ENCODE measurements around the gene MMP7.

DNA sequence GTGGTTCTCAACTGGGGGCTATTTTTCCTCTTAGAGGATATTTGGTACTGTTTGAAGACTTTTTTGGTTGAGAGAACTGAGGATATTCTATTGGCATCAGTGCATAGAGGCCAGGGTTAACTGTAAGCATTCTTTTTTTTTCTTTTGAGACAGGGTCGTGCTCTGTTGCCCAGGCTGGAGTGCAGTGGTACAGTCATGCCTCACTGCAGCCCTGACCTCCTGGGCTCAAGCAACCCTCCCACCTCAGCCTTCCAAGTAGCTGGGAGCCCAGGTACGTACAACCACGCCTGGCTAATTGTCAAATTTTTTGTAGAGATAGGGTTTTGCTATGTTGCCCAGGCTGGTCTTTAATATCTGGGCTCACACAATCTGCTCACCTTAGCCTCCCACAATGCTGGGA is 12.9 kb downstream of the MMP7 start:
- TF ChIP-seq, protein P1, sequence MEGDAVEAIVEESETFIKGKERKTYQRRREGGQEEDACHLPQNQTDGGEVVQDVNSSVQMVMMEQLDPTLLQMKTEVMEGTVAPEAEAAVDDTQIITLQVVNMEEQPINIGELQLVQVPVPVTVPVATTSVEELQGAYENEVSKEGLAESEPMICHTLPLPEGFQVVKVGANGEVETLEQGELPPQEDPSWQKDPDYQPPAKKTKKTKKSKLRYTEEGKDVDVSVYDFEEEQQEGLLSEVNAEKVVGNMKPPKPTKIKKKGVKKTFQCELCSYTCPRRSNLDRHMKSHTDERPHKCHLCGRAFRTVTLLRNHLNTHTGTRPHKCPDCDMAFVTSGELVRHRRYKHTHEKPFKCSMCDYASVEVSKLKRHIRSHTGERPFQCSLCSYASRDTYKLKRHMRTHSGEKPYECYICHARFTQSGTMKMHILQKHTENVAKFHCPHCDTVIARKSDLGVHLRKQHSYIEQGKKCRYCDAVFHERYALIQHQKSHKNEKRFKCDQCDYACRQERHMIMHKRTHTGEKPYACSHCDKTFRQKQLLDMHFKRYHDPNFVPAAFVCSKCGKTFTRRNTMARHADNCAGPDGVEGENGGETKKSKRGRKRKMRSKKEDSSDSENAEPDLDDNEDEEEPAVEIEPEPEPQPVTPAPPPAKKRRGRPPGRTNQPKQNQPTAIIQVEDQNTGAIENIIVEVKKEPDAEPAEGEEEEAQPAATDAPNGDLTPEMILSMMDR (conservative IDR thresholded peaks at IDR 0.05; ENCODE audit: low read length): no peak
- TF ChIP-seq EZH2phosphoT487 (IDR thresholded peaks at IDR 0.05; ENCODE audit: borderline replicate concordance, low read depth, low read length): no peak
